Midbrain (tissue), 1 donor: ENCODE results near the gene ZNF441.
"Not testable (repeated sequence)": the region's sequence is repeated elsewhere in the genome, so short reads cannot be mapped to it uniquely, and the experiment has no call there.

Experiments
- DNase-seq: peaks from one replicate; lab custom pipeline; 2025; lab: John Stamatoyannopoulos, UW

The ZNF441 gene

DNA sequence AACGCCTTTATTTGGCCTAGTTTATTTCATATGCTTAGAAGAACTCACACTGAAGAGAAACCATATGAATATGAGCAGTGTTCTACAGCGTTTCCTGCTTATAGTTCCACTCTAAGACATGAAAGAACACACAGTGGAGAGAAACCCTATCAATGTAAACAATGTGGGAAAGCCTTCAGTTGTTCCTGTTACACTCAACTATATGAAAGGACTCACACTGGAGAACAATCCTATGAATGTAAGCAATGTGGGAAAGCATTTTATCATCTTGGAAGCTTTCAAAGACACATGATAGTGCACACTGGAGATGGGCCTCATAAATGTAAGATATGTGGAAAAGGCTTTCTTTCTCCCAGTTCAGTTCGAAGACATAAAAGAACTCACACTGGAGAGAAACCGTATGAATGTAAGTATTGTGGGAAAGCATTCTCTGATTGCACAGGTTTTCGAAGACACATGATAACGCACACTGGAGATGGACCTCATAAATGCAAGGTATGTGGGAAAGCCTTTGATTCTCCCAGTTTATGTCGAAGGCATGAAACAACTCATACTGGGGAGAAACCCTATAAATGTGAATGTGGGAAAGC lies 13.7 kb downstream of the ZNF441 start:
- no peak for DNase-seq

DNA sequence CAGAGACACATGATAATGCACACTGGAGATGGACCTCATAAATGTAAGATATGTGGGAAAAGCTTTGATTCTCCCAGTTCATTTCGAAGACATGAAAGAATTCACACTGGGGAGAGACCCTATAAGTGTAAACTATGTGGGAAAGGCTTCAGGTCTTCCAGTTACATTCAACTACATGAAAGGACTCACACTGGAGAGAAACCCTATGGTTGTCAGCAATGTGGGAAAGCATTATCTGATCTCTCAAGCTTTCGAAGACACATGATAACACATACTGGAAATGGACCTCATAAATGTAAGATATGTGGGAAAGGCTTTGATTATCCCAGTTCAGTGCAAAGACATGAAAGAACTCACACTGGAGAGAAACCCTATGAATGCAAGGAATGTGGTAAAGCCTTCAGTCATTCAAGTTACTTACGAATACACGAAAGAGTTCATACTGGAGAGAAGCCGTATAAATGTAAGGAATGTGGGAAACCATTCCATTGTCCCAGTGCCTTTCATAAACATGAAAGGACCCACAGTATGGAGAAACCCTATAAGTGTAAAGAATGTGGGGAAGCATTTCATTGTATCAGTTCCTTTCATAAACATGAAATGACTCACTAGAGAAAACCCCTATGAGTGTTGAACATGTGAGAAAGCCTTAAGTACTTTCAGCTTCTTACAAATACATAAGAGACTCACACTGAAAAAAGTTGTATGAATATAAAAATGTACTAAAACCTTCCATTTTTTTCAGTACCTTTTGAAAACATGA lies 14.7 kb downstream of the ZNF441 start:
- no peak for DNase-seq

DNA sequence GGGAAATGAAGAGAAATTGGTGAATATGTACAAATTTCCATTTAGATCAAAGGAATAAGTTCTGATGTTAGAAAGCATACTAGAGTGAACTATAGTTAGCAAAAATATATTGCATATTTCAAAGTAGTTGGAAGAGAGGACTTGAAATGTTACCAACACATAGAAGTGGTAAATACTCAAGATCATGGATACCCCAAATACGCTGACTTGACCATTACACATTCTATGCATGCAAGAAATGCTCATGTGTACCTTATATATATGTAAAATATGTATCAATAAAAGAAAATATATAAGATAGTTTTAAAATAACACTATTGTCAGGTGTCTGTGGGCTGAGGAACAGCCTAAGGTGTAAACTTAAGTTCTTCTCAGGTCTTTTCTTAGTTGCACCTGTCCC lies 17.0 kb downstream of the ZNF441 start:
- DNase-seq: no peak

DNA sequence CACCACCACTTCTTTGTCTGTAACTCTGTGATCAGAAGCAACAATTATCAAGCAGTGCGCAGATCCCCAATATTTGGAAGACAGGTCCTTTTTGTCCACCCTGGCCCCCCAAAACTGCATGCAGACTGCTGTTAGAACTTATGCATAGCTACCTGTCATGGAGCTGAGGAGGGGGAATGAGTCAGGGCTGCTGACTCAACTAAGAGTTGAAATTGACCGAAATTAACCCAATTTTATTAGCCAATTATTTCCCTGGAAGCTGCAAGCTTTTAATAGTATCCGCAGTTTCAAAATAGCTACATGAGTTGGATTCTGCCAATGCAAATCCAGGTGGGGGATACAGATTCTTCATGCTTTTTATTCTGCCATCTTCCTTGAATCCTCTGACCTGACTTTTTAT lies 17.6 kb downstream of the ZNF441 start:
- no peak for DNase-seq

DNA sequence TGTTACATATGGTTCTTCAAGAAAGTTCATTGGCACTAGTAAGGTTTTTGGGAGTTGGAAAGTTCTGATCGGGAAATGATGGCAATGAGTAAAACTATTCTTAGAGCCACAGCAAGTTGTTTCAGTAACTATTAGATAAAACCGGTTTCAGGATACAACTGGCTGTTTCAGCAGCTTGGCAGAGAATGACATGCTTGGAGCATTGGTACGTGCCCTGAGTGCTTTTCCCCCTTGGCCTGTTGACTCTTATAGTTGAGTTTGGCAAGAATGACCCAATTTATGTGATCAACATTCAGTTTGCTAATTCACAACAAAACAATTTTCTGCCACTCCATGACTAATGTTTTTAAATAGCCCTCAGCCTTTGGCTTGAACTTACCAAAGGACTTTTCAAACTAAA lies 20.7 kb downstream of the ZNF441 start:
- DNase-seq: no peak

DNA sequence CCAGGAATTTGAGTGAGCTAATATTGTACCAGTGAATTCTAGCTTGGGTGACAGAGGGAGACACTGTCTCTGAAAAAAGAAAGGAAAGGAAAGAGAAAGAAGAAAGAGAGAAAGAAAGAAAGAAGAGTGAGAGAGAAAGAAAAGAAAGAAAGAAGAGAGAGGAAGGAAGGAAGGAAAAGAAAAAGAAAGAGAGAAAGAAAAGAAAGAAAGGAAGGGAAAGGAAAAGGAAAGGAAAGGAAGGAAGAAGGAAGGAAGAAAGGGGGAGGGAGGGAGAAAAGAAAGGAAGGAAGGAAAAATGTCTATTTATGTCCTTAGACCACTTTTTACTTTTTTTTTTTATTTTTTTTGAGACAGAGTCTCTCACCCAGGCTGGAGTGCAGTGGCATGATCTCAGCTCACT lies 26.1 kb downstream of the ZNF441 start:
- no peak for DNase-seq

DNA sequence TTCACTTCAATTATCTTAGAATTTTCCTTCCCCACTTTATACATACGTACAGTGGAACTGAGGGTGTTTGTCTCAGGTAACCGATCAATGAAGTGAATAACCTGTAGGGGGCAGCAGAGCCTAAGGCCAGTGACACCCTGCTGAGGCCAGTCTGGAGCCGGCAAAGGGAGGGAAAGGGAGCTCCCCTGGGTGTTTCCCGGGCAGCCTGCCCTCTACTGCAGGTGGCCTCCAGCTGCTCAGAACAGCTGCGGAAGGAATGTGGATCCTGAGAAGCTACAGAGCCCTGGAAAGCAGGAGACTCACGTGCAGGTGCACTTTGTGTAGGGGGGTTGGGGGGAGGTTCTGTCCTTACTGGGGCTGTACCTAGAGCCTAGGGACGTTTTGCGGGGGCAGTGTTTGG lies 30.7 kb downstream of the ZNF441 start:
- peak; percentile 84 for DNase-seq

DNA sequence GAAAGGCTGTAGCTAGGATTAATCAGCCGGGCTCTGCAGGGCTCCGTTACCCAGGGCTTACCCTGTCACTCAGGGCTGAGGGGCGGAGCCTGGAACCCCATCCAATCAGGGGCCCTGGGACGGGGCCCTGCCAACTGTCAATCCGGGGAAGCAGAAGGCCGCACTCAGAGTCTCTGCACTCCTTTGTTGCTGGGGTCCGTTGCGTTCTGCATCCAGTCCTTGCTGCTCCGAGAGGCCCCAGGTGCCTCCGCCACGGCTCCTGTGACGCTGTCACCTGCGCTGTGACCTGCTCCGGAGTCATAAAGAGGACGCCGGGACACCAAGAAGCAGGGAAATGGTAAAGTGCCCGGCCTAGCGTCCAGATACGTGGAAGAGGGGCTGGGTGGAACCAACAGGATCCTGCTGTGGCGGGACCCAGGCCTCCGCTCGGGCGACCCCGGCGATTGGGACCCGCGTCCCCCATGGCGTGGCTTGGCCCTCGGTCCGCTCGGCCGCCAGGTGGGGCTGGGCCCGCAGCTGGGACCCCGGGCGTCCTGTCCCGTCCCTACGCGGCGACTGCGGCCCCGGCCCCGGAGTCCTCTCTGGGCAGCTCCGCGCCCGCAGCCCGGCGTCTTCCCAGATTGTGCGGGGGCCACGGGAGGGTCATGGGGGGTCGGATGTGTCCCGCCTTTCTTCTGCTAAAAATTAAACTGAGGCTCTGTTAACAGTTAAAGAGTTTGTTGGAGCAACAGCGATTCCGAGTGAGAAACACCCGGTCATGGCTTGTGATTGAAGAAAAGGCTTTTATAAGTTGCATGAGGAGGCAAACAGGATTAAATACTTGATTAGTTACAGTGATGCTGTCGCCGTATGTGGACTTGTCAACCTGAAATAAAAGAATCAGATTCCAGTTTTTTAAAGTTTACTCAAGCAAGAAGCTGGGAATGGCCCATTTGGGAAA lies 31.9 kb downstream of the ZNF441 start, which contains the start of gene ZNF491:
TSS of gene ZNF491 (plus strand) at position 133 of the 940 bp plus-strand sequence. CDS start 7,431 bp downstream, outside the sequence.
- DNase-seq: peak; percentile 92

DNA sequence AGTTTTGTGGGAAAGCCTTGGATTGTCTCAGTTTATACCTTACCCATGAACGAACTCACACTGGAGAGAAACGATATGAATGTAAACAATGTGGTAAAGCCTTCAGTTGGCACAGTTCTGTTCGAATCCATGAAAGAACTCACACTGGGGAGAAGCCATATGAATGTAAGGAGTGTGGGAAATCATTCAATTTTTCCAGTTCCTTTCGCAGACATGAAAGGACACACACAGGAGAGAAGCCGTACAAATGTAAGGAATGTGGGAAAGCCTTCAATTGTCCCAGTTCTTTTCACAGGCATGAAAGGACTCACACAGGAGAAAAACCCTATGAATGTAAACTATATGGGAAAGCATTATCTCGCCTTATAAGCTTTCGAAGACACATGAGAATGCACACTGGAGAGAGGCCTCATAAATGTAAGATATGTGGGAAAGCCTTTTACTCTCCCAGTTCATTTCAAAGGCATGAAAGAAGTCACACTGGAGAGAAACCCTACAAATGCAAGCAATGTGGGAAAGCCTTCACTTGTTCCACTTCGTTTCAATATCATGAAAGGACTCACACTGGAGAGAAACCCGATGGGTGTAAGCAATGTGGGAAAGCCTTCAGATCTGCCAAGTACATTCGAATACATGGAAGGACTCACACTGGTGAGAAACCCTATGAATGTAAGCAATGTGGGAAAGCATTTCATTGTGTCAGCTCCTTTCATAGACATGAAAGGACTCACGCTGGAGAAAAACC lies 39.7 kb downstream of the ZNF441 start:
- no peak for DNase-seq

DNA sequence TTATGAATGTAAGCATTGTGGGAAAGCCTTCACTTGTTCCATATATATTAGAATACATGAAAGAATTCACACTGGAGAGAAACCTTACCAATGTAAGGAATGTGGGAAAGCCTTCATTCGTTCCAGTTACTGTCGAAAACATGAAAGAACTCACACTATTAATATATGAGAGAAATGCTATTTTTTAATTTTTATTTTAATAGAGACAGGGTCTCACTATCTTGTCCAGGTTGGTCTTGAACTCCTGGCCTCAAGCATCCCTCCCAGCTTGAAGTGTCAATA lies 40.2 kb downstream of the ZNF441 start:
- DNase-seq: no peak

DNA sequence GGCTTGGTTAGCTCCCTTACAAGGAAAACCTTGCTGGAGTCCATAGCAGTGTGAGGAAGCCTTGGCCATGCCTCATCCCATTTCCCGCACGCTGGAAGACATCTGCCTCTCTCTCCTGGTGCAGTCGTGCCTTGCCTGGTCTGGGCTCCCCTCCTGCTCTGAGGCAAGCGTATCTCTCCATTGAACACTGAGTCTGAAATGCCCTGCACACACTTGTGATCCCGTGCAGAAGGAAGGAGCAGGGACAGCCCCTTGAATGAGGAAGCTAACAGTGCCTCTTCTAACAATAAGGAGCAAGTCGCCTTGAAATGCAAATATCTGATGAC lies 46.9 kb downstream of the ZNF441 start:
- no peak for DNase-seq

DNA sequence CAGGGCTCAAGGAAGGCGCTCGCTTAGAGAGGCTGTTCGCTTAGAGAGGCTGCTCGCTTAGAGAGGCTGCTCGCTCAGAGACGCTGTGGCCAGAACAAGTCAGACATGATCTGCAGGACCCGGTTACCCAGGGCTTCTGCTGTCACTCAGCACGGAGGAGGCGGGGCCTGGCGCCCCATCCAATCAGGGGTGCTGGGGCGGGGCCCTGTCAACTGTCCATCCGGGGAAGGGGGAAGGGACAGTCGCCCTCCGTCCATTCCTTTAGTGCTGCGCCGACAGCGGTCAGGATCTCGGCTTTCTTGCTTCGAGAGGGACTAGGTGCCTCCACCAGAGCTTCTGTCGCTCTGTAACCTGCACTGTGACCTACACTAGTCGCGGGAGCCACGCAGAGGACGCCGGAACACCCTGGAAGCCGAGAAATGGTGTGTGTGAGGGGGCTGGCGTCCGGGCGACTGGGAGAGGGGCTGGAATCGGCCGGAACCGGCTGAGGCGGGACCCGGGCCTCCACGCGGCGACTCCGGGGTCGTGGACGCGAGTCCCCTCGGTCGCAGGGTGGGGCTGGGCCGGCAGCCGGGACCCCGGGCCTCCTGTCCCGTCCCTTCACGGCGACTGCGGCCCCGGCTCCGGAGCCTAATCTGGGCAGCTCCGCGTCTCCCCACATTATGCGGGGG lies 47.4 kb downstream of the ZNF441 start, which contains the start of gene ZNF440:
TSS of gene ZNF440 (plus strand) at position 245 of the 671 bp plus-strand sequence. CDS start at position 420, 175 bp downstream.
- peak; percentile 97 for DNase-seq

DNA sequence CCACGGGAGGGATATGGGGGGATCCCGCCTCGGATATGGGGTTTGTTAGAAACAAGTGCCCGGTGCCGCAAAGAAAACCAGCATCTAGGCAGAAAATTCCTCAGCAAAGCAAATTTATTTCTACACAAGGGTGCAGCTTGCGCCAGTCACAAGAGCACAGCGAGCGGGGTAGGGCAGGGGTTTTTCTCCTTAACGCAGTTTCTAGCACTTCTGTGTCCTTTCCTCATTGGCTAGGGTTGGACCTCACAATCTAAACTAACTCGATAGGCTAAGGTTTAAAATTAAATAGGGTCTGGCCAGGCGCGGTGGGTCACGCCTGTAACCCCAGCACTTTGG lies 47.9 kb downstream of the ZNF441 start:
- peak; percentile 3 for DNase-seq

DNA sequence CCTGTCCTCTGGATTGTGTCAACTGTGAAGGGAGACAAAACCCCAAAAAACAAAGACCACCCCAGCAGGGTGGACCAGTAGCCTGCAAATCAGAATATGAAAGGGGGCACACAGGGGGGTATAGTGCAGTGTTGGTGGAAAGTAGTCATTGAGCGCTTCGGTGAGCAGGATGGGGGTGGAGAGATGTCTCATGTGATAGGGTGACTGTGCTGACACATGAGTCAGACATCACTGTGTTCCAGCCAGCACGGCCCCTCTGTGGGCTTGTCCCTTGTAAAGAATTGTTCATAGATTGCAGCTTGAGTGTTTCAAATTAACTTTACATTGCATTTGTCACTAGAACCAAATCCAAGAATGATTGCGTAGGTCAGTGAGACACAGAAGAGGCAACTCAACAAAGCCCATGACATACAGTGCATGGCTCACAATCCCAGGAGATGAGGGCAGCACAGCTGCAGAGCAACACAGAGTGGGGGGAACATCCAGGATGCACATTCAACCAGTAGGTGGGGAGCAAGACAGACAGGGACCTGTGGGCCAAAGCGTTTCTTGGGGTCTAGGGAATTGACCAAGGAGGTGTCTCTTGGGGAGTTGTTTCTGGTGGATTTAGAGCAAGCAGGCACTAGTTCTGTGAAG lies 54.8 kb downstream of the ZNF441 start:
- DNase-seq: no peak

DNA sequence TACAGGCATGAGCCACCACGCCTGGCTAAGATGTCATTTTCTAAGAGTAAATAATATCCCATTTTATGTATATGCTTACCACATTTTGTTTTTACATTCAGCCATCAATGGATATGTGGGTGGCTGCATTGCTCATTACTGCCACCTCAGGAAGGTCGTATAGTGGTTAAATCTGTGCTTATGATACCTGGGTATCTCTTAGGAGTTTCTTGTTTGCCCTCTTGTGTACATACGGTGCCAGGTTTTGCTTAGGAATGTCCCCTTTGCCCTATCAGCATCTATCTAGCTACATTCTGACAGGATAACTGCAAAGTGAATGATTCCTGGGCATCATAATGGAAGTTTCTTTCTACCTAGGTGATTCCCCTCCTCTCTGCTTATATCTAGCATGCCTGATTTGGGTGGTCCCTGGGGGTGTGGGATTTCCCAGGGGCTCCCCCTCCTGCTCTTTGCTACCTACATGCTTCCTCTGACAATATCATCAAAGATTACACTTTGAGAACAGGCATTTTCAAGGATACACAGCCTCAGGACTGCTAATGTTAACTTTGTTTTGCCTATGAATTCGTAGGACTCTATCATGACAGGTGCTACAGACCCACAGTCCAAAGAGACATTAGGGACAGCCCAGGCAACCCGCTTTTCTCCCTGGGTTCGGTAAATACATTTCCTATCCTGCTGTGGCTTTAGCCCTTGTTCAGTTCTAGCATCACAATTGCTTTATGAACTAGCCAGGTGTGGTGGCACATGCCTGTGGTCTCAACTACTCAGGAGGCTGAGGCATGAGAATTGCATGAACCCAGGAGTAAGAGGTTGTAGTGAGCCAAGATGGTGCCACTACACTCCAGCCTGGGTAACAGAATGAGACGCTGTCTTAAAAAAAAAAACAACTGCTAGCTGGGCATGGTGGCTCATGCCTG lies 62.4 kb downstream of the ZNF441 start:
- not testable (repeated sequence) for DNase-seq

DNA sequence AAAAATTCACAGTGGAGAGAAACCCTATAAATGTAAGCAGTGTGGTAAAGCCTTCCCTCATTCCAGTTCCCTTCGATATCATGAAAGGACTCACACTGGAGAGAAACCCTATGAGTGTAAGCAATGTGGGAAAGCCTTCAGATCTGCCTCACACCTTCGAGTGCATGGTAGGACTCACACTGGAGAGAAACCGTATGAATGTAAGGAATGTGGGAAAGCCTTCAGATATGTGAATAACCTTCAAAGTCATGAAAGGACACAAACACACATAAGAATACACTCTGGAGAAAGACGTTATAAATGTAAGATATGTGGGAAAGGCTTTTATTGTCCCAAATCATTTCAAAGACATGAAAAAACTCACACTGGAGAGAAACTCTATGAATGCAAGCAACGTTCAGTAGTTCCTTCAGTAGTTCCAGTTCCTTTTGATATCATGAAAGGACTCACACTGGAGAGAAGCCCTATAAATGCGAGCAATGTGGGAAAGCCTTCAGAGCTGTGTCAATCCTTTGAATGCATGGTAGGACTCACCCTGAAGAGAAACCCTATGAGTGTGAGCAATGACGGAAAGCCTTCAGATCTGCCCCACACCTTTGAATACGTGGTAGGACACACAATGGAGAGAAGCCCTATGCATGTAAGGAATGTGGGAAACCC lies 65.6 kb downstream of the ZNF441 start:
- DNase-seq: no peak

DNA sequence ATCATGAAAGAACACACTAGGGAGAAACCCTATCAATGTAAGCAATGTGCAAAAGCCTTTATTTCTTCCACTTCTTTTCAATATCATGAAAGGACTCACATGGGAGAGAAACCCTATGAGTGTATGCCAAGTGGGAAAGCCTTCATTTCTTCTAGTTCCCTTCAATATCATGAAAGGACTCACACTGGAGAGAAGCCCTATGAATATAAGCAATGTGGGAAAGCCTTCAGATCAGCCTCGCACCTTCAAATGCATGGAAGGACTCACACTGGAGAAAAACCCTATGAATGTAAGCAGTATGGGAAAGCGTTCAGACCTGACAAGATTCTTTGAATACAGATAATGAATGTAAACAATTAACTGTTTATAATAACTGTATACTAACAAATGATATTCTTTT lies 66.7 kb downstream of the ZNF441 start:
- no peak for DNase-seq
